Nephron (organoid): ENCODE data around the gene ARHGEF6.

Experiments used
- H3K27ac Mint-ChIP-seq, 3 experiments: 2 replicates each; pipeline ENCODE4 v1.8.0; 2020; ENCODE audit warnings: mixed read lengths in 3 of 3, mild to moderate bottlenecking in 2 of 3, moderate library complexity in 1 of 3
- H3K27me3 Mint-ChIP-seq: 2 replicates; pipeline ENCODE4 v1.8.0; 2021; ENCODE audit warnings: low read depth, mild to moderate bottlenecking, moderate library complexity, mixed read lengths
- H3K36me3 Mint-ChIP-seq: 2 replicates; pipeline ENCODE4 v1.8.0; 2020; ENCODE audit warnings: low read depth, mixed read lengths
- H3K4me1 Mint-ChIP-seq: 2 replicates; pipeline ENCODE4 v1.8.0; 2020; ENCODE audit warnings: mixed read lengths
- H3K4me3 Mint-ChIP-seq, 3 experiments: 2 replicates each; pipeline ENCODE4 v1.8.0; 2020; ENCODE audit warnings: mild to moderate bottlenecking in 3 of 3, mixed read lengths in 3 of 3, moderate library complexity in 2 of 3
- H3K9me3 Mint-ChIP-seq: 2 replicates; pipeline ENCODE4 v1.8.0; 2020; ENCODE audit warnings: mixed read lengths
- TF ChIP-seq, protein P1 (sequence below), 3 experiments: fragments of 200-600 bp; sonication (generic); IDR thresholded peaks; one replicate each; pipeline ENCODE4 v1.5.0; 2021; ENCODE audit warnings: antibody characterized with exemption in 3 of 3; ENCODE audit not compliant: unreplicated experiment in 3 of 3

The ARHGEF6 gene

GRCh38 chrX:136725441-136726104, 55.2 kb downstream of the ARHGEF6 start:
- TF ChIP-seq, protein P1, sequence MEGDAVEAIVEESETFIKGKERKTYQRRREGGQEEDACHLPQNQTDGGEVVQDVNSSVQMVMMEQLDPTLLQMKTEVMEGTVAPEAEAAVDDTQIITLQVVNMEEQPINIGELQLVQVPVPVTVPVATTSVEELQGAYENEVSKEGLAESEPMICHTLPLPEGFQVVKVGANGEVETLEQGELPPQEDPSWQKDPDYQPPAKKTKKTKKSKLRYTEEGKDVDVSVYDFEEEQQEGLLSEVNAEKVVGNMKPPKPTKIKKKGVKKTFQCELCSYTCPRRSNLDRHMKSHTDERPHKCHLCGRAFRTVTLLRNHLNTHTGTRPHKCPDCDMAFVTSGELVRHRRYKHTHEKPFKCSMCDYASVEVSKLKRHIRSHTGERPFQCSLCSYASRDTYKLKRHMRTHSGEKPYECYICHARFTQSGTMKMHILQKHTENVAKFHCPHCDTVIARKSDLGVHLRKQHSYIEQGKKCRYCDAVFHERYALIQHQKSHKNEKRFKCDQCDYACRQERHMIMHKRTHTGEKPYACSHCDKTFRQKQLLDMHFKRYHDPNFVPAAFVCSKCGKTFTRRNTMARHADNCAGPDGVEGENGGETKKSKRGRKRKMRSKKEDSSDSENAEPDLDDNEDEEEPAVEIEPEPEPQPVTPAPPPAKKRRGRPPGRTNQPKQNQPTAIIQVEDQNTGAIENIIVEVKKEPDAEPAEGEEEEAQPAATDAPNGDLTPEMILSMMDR (IDR thresholded peaks at IDR 0.05; ENCODE audit: unreplicated experiment in 3 of 3) = no peak
- Mint-ChIP-seq H3K9me3 (peaks cover 5% of the 10 kb centered on the region), H3K27ac (no peak overlapping the region), H3K4me3 (no peak overlapping the region), H3K36me3 (no peaks in the 10 kb centered on the region), H3K4me1 (no peaks in the 10 kb centered on the region), H3K27me3 (no peaks in the 10 kb centered on the region)

GRCh38 chrX:136718091-136718490, 62.6 kb downstream of the ARHGEF6 start:
- H3K36me3 Mint-ChIP-seq = no peaks in the 10 kb centered on the region
- peaks cover 9% of the 10 kb centered on the region for H3K9me3 Mint-ChIP-seq
- no peaks in the 10 kb centered on the region for H3K4me1 Mint-ChIP-seq
- H3K27me3 Mint-ChIP-seq = no peaks in the 10 kb centered on the region
- TF ChIP-seq, protein P1 (IDR thresholded peaks at IDR 0.05; ENCODE audit: unreplicated experiment in 3 of 3) = no peak
- H3K27ac Mint-ChIP-seq = no peak overlapping the region
- H3K4me3 Mint-ChIP-seq = no peak overlapping the region

- no peaks in the 10 kb centered on the region for H3K36me3 Mint-ChIP-seq
- no peak overlapping the region for H3K27ac Mint-ChIP-seq
- TF ChIP-seq, protein P1 (IDR thresholded peaks at IDR 0.05; ENCODE audit: unreplicated experiment in 3 of 3) = no peak
- H3K4me1 Mint-ChIP-seq = no peaks in the 10 kb centered on the region
- H3K27me3 Mint-ChIP-seq = no peaks in the 10 kb centered on the region
- no peak overlapping the region for H3K4me3 Mint-ChIP-seq
- H3K9me3 Mint-ChIP-seq = peaks cover under 1% of the 10 kb centered on the region
These were observed 65.8 kb downstream of the ARHGEF6 start for GRCh38 chrX:136714626-136715599.

DNA sequence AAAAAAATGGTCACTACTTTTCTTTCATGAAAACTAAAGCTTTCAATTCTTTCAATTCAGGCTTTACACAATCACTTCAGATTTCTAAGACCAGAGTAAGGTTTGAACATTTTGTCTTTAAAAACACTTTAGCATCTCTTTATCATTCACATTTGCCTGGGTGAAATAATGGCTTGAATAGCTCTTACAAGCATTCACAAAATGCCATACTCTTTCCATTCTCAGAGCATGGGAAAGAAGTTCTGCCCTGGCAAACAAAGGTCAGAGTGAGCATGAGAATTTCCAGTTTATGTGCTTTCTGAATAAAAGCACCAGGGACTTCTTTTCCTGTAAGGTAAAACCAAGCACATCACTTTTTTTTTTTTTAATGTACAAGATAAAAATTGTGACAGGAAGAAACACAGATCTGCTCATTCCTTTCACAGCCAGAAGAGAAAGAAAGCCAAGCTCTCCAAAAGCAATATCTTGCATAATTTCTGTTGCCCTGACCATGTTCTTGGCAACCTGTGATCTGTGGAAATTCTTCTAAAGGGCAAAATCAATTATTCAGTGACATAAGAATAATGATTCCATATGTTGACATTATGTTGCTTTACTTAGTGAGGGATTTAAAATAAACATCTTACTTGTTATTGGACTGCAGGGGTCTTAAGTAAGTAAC, 68.0 kb downstream of the ARHGEF6 start:
- Mint-ChIP-seq H3K27ac (no peak overlapping the region), H3K36me3 (no peaks in the 10 kb centered on the region), H3K9me3 (no peaks in the 10 kb centered on the region), H3K4me3 (no peak overlapping the region), H3K27me3 (no peaks in the 10 kb centered on the region), H3K4me1 (no peaks in the 10 kb centered on the region)
- TF ChIP-seq, protein P1 (IDR thresholded peaks at IDR 0.05; ENCODE audit: unreplicated experiment in 3 of 3) = no peak

DNA sequence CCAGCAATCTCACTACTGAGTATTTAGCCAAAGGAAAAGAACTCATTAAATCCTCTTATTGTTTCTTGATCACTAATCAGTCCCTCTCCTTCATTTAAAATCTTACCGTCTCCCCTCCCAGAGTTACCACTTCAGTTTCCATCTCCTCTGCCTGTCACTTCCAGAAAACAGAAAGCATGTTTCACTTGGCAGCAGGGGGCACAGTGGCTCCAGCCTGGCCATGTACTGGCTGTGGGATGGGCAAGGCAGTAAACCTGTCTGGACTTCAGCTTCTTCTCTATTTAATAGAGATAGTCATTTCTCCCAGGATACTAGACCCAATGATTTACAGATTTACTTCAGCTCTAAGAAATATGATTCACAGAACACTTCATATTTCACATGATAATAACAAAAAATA, 69.6 kb downstream of the ARHGEF6 start:
- Mint-ChIP-seq H3K4me1 (no peaks in the 10 kb centered on the region), H3K27me3 (no peaks in the 10 kb centered on the region), H3K36me3 (no peaks in the 10 kb centered on the region), H3K4me3 (no peak overlapping the region), H3K27ac (no peak overlapping the region), H3K9me3 (no peaks in the 10 kb centered on the region)
- TF ChIP-seq, protein P1 (IDR thresholded peaks at IDR 0.05; ENCODE audit: unreplicated experiment in 3 of 3) = peak in 2 of 3 experiments; percentile 13 to 17
